NCI-H82 treated with DMSO at 0.1 percent for 48 hours (cell line): ENCODE data around the gene SURF2.

Source experiments
- DNase-seq: peaks from one replicate; lab custom pipeline; 2025; ENCODE audit not compliant: unreplicated experiment; lab: John Stamatoyannopoulos, UW

Gene SURF2

GRCh38 chr9:133353548-133353947 lies 2.8 kb upstream of the SURF2 start:
- DNase-seq: no peak

- DNase-seq: no peak
These were observed 1.6 kb upstream of the SURF2 start for GRCh38 chr9:133354766-133355165.

GRCh38 chr9:133355881-133356357 lies 431 bp upstream of the SURF2 start:
- DNase-seq: no peak

GRCh38 chr9:133357656-133358055 lies 1.3 kb downstream of the SURF2 start:
- DNase-seq: no peak

- DNase-seq: no peak
These were observed 3.2 kb downstream of the SURF2 start for GRCh38 chr9:133359399-133360175.

- no peak for DNase-seq
These were observed 4.3 kb downstream of the SURF2 start for GRCh38 chr9:133360400-133361393.

GRCh38 chr9:133361507-133362092 lies 5.2 kb downstream of the SURF2 start:
- DNase-seq: no peak

GRCh38 chr9:133362359-133363044 lies 6.2 kb downstream of the SURF2 start:
- DNase-seq: no peak

GRCh38 chr9:133366435-133366834 lies 10.1 kb downstream of the SURF2 start:
- DNase-seq: no peak

GRCh38 chr9:133367221-133367620 lies 10.9 kb downstream of the SURF2 start:
- no peak for DNase-seq

- no peak for DNase-seq
These were observed 11.4 kb downstream of the SURF2 start for GRCh38 chr9:133367778-133368177.

- DNase-seq: no peak
These were observed 12.0 kb downstream of the SURF2 start for GRCh38 chr9:133368249-133368881.

GRCh38 chr9:133369422-133369821 lies 13.1 kb downstream of the SURF2 start:
- no peak for DNase-seq

GRCh38 chr9:133369933-133370332 lies 13.6 kb downstream of the SURF2 start:
- no peak for DNase-seq

GRCh38 chr9:133370685-133371084 lies 14.3 kb downstream of the SURF2 start:
- DNase-seq: no peak

GRCh38 chr9:133371261-133371711 lies 14.9 kb downstream of the SURF2 start:
- DNase-seq: no peak

GRCh38 chr9:133372144-133372543 lies 15.8 kb downstream of the SURF2 start:
- no peak for DNase-seq

- DNase-seq: no peak
These were observed 18.3 kb downstream of the SURF2 start for GRCh38 chr9:133374612-133375115.

GRCh38 chr9:133375116-133375723 lies 18.9 kb downstream of the SURF2 start:
- DNase-seq: no peak
